ENCODE data around the gene MYRFL. TPM values are rescaled to one million over a fixed set of nuclear protein-coding genes. Genes with fewer than 3 reads are reported as not detected.

The MYRFL gene
- total RNA-seq (2022; extraction: Qiagen RNA extraction; ENCODE audit: low read depth) = not detected in 5 replicates

DNA sequence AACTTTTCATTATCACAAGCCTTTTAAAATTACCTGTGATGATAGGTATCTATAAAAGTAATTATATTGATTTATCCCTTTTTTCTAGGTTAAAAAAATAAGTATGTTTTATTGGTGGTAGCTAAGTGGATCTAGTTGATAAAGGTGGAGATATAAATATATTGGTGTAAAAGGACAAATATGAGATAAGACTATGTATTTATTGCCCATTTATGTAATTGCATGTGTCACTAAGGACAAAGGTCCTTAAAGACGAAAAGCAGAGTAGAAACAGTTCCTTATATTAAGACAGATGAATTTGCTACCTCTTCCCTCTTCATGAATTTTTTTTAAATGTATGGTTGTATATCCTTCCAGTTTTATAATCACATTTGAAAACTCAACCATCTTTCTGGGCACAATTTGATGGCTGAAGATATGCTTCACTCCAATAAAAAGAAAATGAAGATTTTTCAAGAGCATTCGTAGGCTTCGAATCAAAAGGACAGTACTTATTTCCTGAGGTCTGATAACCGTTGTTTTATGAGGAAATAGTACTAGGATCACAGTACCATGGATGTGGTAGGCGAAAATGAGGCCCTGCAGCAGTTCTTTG, at the start of gene MYRFL:
TSS of gene MYRFL (plus strand) at position 262 of the 595 bp plus-strand sequence. CDS start at position 553, 291 bp downstream.

Other genes starting within 250 kb of the MYRFL start
- gene CCT2, start 239.8 kb upstream of the MYRFL start, total RNA-seq (2022; extraction: Qiagen RNA extraction; ENCODE audit: low read depth) = 261 to 378 TPM (median 303 TPM) in 5 replicates
- gene LRRC10, start 214.3 kb upstream of the MYRFL start, total RNA-seq (2022; extraction: Qiagen RNA extraction; ENCODE audit: low read depth) = not detected in 5 replicates
- 1.1 to 2.7 TPM (median 1.3 TPM) in 5 replicates for gene BEST3, start 125.9 kb upstream of the MYRFL start, total RNA-seq (2022; extraction: Qiagen RNA extraction; ENCODE audit: low read depth)
- 9.4 to 15.9 TPM (median 13.2 TPM) in 5 replicates for gene RAB3IP, start 86.4 kb upstream of the MYRFL start, total RNA-seq (2022; extraction: Qiagen RNA extraction; ENCODE audit: low read depth)

Data from A549 treated with RU486 at 1 μM for 4 hours (cell line).